ENCODE data around the gene CMTR2.

The CMTR2 gene

GRCh38 chr16:71288890-71289731 is at the start of gene CMTR2:
Gene CMTR2, minus strand, starts transcription at chr16:71289402. Its CDS starts 3,482 bp downstream, at chr16:71285920.
- peak within 1 kb of the TSS; percentile 86 to 92 (median 90) for H3K4me3 Mint-ChIP-seq
- H3K27me3 Mint-ChIP-seq (ENCODE audit: low read depth), result no peaks in the 10 kb centered on the region
- peaks cover 26% of the 10 kb centered on the region for H3K4me1 Mint-ChIP-seq
- peaks cover 37% of the 10 kb centered on the region for H3K36me3 Mint-ChIP-seq (ENCODE audit: low read depth)
- peaks cover 5% of the 10 kb centered on the region for H3K9me3 Mint-ChIP-seq
- peak within 1 kb of the TSS; percentile 94 to 99 (median 98) for H3K27ac Mint-ChIP-seq
- TF ChIP-seq CTCF (IDR thresholded peaks at IDR 0.05; ENCODE audit: unreplicated experiment in 3 of 3), result no peak

GRCh38 chr16:71338632-71339031 is 49.4 kb upstream of the CMTR2 start:
- H3K4me3 Mint-ChIP-seq, result no peak overlapping the region
- no peak overlapping the region for H3K27ac Mint-ChIP-seq
- no peaks in the 10 kb centered on the region for H3K4me1 Mint-ChIP-seq
- peaks cover 3% of the 10 kb centered on the region for H3K9me3 Mint-ChIP-seq
- no peaks in the 10 kb centered on the region for H3K36me3 Mint-ChIP-seq (ENCODE audit: low read depth)
- peaks cover 23% of the 10 kb centered on the region for H3K27me3 Mint-ChIP-seq (ENCODE audit: low read depth)
- TF ChIP-seq CTCF (IDR thresholded peaks at IDR 0.05; ENCODE audit: unreplicated experiment in 3 of 3), result no peak

- H3K9me3 Mint-ChIP-seq, result peaks cover 3% of the 10 kb centered on the region
- no peak for TF ChIP-seq CTCF (IDR thresholded peaks at IDR 0.05; ENCODE audit: unreplicated experiment in 3 of 3)
Observed at GRCh38 chr16:71338193-71338592, 49.0 kb upstream of the CMTR2 start.

GRCh38 chr16:71337631-71338030 is 48.4 kb upstream of the CMTR2 start:
- H3K36me3 Mint-ChIP-seq (ENCODE audit: low read depth), result no peaks in the 10 kb centered on the region
- no peak overlapping the region for H3K4me3 Mint-ChIP-seq
- no peaks in the 10 kb centered on the region for H3K4me1 Mint-ChIP-seq
- H3K27ac Mint-ChIP-seq, result no peak overlapping the region
- peaks cover 3% of the 10 kb centered on the region for H3K9me3 Mint-ChIP-seq
- TF ChIP-seq CTCF (IDR thresholded peaks at IDR 0.05; ENCODE audit: unreplicated experiment in 3 of 3), result no peak
- H3K27me3 Mint-ChIP-seq (ENCODE audit: low read depth), result peaks cover 18% of the 10 kb centered on the region

More at GRCh38 chr16:71338193-71338592, 49.0 kb upstream of the CMTR2 start:
- no peaks in the 10 kb centered on the region for H3K4me1 Mint-ChIP-seq
- no peak overlapping the region for H3K27ac Mint-ChIP-seq
- peaks cover 19% of the 10 kb centered on the region for H3K27me3 Mint-ChIP-seq (ENCODE audit: low read depth)
- no peaks in the 10 kb centered on the region for H3K36me3 Mint-ChIP-seq (ENCODE audit: low read depth)
- H3K4me3 Mint-ChIP-seq, result no peak overlapping the region

GRCh38 chr16:71328151-71328550 is 38.9 kb upstream of the CMTR2 start:
- H3K36me3 Mint-ChIP-seq (ENCODE audit: low read depth), result no peaks in the 10 kb centered on the region
- TF ChIP-seq CTCF (IDR thresholded peaks at IDR 0.05; ENCODE audit: unreplicated experiment in 3 of 3), result no peak
- no peak overlapping the region for H3K4me3 Mint-ChIP-seq
- H3K4me1 Mint-ChIP-seq, result no peaks in the 10 kb centered on the region
- no peak overlapping the region for H3K27ac Mint-ChIP-seq
- H3K9me3 Mint-ChIP-seq, result peaks cover 4% of the 10 kb centered on the region
- peaks cover 12% of the 10 kb centered on the region for H3K27me3 Mint-ChIP-seq (ENCODE audit: low read depth)

- TF ChIP-seq CTCF (IDR thresholded peaks at IDR 0.05; ENCODE audit: unreplicated experiment in 3 of 3), result no peak
- H3K4me3 Mint-ChIP-seq, result no peak overlapping the region
- H3K9me3 Mint-ChIP-seq, result peaks cover 4% of the 10 kb centered on the region
- H3K27me3 Mint-ChIP-seq (ENCODE audit: low read depth), result peaks cover 12% of the 10 kb centered on the region
- H3K27ac Mint-ChIP-seq, result no peak overlapping the region
- no peaks in the 10 kb centered on the region for H3K4me1 Mint-ChIP-seq
- no peaks in the 10 kb centered on the region for H3K36me3 Mint-ChIP-seq (ENCODE audit: low read depth)
Observed at GRCh38 chr16:71327720-71328119, 38.5 kb upstream of the CMTR2 start.
